Measurements from ENCODE around the gene COX6B2.

The COX6B2 gene

DNA sequence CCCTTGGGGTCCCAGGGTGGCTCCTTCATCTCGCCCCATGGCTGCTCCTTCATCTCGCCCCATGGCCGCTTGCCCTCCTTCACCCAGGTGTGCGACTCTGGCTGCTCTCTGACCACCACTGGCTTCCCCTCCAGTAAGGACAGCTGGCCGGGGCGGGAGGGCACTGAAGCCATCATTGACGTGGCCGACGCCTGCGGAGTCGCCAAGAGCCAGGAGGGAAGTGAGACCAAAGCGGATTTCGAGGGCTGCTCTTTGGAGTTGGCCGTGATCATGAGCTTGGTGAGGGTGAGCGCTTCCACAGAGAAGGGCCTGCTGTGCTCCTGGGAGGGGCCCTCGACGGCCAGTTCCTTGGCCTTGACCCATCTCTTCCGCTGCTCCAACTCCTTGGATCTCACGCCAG is 4.0 kb upstream of the COX6B2 start:
- TF ChIP-seq, protein P1, sequence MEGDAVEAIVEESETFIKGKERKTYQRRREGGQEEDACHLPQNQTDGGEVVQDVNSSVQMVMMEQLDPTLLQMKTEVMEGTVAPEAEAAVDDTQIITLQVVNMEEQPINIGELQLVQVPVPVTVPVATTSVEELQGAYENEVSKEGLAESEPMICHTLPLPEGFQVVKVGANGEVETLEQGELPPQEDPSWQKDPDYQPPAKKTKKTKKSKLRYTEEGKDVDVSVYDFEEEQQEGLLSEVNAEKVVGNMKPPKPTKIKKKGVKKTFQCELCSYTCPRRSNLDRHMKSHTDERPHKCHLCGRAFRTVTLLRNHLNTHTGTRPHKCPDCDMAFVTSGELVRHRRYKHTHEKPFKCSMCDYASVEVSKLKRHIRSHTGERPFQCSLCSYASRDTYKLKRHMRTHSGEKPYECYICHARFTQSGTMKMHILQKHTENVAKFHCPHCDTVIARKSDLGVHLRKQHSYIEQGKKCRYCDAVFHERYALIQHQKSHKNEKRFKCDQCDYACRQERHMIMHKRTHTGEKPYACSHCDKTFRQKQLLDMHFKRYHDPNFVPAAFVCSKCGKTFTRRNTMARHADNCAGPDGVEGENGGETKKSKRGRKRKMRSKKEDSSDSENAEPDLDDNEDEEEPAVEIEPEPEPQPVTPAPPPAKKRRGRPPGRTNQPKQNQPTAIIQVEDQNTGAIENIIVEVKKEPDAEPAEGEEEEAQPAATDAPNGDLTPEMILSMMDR (IDR thresholded peaks at IDR 0.05; ENCODE audit: low read depth, low read length) = no peak

DNA sequence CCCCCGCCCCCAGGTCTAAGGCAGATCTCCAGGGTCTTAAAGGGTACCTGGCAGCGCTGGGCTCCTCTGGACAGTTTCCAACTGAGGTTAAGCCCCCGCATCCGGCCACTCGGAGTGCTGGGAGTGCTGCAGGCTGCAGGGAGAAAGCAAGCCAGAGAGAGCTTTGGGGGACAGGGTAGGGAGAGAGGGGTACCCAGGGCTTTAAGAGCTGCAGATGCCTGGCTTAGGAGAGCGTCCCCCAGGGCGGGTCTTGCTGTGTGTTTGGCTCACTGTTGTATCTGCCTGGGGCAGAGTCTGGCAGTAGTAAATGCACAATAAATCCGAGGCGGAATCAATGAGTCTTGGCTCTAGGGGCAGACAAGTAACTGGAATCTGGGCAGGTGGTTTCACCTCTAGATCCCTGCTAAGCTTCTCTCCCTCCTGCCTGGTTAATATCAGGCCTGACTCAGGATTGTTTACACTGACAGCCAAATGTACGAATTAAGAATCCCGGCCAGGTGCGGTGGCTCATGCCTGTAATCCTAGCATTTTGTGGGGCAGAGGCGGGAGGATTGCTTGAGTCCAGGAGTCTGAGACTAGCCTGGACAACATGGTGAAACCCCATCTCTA is 798 bp upstream of the COX6B2 start:
- no peak for DNase-seq (ENCODE audit: low read depth in 2 of 2)
- TF ChIP-seq, protein P1 (IDR thresholded peaks at IDR 0.05; ENCODE audit: low read depth, low read length) = no peak
- H3K4me3 ChIP-seq (replicated peaks in 1 of 2; ENCODE audit: low read depth in 2 of 2, low read length in 2 of 2) = no peak overlapping the region

More for the DNA sequence above, 4.0 kb upstream of the COX6B2 start:
- no peak for DNase-seq (ENCODE audit: low read depth in 2 of 2)
- H3K4me3 ChIP-seq (replicated peaks in 1 of 2; ENCODE audit: low read depth in 2 of 2, low read length in 2 of 2) = no peak overlapping the region

DNA sequence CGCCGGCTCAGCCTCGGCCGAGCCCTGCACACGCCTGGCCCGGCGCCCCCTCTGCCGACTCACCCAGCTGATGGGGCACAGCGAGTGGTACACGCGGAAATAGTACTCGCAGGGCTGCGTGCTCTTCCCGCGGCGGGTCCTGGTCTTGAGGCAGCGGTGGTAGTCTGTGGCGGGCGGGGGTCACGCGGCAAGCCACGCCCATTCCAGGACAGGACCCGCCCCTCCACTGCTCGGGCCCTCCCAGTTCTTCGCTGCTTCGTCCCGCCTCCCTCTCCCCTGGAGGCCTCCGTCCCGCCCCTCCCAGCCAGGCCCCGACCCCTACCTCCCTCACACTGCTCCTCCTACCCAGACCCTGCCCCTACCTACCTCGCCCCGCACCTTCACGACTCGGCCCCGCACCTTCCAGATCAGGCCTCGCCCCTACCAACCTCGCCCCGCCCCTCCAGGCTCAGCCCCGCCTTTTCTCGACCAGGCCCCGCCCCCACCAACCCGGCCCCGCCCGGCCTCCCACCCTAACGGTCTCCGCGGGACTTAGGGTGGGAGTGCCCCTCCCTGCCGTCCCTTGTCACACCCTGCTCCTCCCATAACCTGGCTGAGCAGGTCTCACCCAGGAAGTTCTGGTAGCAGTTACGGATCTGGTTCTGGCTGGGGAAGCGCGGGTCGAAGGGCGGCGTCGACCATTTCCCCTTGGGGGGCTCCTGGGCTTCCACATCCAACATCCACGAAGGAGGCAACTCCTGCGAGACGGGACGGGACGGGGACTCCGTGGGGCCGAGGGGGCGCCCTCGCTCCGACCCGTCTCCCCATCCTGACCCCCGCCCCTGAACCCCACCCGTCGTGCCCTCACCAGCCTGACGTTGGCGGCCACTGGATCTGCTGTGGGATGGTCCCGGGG is 469 bp downstream of the COX6B2 start:
- peak overlapping the region; percentile 44 to 46 for H3K4me3 ChIP-seq (replicated peaks in 1 of 2; ENCODE audit: low read depth in 2 of 2, low read length in 2 of 2)
- peak; percentile 28 to 62 for DNase-seq (ENCODE audit: low read depth in 2 of 2)
- TF ChIP-seq, protein P1 (IDR thresholded peaks at IDR 0.05; ENCODE audit: low read depth, low read length) = no peak

DNA sequence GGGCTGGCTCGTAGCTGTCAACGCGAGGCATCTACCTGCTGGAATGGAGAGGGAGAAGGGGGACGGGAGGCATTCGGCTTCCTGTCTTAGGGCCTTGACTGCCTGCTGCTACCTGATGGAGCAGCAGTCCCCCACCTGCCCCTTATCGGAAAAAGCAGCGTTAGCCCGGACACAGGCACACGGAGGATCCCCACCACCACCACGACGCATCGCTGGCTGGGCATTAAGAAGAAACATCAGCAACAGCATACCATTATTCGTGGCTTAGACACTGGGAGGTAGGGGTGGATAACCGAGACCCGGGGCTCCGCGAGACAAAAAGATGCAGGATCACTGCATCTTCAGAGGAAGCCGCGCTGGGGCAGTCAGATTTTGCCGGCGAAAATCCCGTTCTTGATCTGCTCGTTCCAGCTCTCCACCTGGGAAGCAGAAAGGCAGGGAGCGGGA is 1.1 kb downstream of the COX6B2 start:
- DNase-seq (ENCODE audit: low read depth in 2 of 2) = no peak
- H3K4me3 ChIP-seq (replicated peaks in 1 of 2; ENCODE audit: low read depth in 2 of 2, low read length in 2 of 2) = peak overlapping the region; percentile 44 to 46
- TF ChIP-seq, protein P1 (IDR thresholded peaks at IDR 0.05; ENCODE audit: low read depth, low read length) = no peak

DNA sequence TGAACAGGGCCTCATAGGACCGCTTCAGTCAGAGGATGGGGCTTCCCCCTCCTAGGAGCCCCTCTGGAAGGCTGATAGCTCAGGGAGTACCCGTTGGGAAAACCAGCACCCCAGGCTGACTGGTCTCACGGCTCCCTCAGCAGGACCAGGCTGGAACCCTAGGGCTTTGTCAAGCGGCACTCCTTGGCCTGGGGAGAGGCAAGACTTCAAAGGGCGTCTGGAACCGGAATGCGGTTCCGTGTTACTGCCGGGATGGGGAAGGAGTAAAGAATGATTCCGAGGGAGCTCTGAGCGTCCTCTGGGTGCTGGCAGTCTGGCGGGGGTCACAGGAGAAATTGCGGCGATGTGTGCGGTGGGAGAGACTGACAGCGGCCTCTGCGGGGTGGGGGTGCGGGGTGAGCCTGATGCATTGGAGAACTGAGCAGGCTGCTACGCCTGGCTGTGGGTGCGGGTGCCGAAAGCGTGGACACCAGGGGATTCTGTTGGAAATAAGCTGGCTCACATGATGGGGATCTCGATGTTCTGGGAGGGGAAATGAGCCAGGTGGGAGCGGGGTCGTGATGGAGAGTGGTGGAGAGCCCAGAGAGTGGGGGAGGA is 1.9 kb downstream of the COX6B2 start:
- H3K4me3 ChIP-seq (replicated peaks in 1 of 2; ENCODE audit: low read depth in 2 of 2, low read length in 2 of 2) = no peak overlapping the region
- TF ChIP-seq, protein P1 (IDR thresholded peaks at IDR 0.05; ENCODE audit: low read depth, low read length) = no peak
- DNase-seq (ENCODE audit: low read depth in 2 of 2) = no peak

DNA sequence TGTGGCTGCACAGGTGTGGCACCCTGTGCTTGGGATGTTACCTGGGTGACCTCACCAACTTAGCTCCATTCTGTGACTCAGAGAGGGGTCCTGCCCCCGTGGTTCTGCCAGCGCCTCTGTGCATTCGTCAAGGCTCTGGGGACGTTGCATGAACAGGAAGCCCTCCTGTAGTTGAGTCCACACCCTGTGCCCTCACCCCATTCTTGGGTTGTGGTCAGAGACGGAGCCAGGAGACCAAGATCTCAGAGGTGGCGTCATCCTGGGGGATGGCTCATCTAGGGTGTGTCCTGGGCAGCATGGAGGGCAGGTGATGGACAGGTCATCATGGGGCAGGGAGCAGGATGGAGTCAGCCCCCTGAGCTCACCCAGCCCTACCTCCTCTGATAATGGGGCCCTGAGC is 2.5 kb downstream of the COX6B2 start:
- TF ChIP-seq, protein P1 (IDR thresholded peaks at IDR 0.05; ENCODE audit: low read depth, low read length) = no peak
- DNase-seq (ENCODE audit: low read depth in 2 of 2) = no peak
- H3K4me3 ChIP-seq (replicated peaks in 1 of 2; ENCODE audit: low read depth in 2 of 2, low read length in 2 of 2) = no peak overlapping the region
